AG09309 (cell line): ENCODE data around the gene SYNE3.

Experiments used
- DNase-seq: peaks from one replicate; pipeline ENCODE4 v3.0.0-alpha.2; 2010; ENCODE audit warnings: low read depth
- H3K4me3 ChIP-seq: 2 replicates; pipeline ENCODE4 v1.5.1; 2011; ENCODE audit warnings: mild to moderate bottlenecking, low read depth, low read length, moderate library complexity; ENCODE audit not compliant: control insufficient read depth
- TF ChIP-seq, protein P1 (sequence below): IDR thresholded peaks from 2 replicates; pipeline ENCODE4 v1.5.1; 2011; ENCODE audit warnings: mild to moderate bottlenecking, low read depth, low read length, inconsistent platforms; ENCODE audit not compliant: insufficient read depth, control insufficient read depth; ENCODE audit errors: missing control alignments

Gene SYNE3

DNA sequence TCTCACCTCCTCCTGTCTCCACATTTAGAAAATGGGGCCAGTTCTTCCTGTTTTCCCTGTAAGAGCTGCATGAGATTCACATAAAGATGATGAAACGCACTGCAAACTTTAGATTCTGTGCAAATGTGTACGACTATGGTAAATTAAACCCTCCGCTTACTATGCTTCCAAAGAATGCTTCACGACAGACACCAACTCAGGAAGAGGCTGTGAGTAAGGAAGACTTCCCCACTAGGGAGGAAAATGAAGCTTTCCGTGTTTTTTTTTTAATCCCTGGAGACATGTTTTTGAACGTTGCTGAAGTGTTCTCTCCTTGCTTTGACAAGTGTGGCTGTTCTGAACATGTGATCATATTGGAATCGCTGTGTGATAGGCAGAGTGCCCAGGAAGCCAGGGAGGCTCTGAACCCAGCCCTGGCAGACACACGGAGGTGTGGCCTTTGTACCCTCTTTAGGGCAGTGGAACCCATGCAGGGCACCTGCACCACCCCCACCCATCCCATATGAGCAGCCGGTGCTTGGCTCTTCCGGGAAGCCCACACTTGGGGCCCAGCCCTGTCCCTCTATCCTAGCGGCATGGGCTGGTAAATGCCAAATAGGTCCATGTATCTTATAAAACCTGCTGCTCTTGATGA is 7.5 kb upstream of the SYNE3 start:
- no peak overlapping the region for H3K4me3 ChIP-seq
- DNase-seq: no peak

GRCh38 chr14:95523051-95523814 is 6.8 kb upstream of the SYNE3 start:
- DNase-seq: no peak

More for the DNA sequence above, 7.5 kb upstream of the SYNE3 start:
- TF ChIP-seq, protein P1, sequence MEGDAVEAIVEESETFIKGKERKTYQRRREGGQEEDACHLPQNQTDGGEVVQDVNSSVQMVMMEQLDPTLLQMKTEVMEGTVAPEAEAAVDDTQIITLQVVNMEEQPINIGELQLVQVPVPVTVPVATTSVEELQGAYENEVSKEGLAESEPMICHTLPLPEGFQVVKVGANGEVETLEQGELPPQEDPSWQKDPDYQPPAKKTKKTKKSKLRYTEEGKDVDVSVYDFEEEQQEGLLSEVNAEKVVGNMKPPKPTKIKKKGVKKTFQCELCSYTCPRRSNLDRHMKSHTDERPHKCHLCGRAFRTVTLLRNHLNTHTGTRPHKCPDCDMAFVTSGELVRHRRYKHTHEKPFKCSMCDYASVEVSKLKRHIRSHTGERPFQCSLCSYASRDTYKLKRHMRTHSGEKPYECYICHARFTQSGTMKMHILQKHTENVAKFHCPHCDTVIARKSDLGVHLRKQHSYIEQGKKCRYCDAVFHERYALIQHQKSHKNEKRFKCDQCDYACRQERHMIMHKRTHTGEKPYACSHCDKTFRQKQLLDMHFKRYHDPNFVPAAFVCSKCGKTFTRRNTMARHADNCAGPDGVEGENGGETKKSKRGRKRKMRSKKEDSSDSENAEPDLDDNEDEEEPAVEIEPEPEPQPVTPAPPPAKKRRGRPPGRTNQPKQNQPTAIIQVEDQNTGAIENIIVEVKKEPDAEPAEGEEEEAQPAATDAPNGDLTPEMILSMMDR: no peak

DNA sequence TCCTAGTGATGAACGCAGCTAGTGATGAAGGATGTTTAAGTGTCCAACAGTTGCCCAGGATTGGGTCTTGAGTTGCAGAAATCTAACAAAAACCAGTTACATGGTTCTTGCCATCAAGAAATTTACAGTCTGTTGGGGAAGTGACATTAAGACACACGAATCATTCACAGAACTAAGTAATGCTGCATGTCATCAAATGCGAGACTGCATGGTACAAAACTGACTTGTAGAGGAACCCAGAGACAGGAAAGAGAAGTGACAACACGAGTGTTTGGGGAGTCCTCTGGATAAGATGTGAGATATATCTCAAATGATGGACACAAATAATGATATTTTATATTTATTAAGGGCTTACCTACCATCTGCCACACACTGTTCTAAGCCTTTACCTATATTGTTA is 6.1 kb upstream of the SYNE3 start:
- H3K4me3 ChIP-seq: no peak overlapping the region
- TF ChIP-seq, protein P1: no peak
- no peak for DNase-seq

More at GRCh38 chr14:95523051-95523814, 6.8 kb upstream of the SYNE3 start:
- H3K4me3 ChIP-seq: no peak overlapping the region
- TF ChIP-seq, protein P1: no peak

GRCh38 chr14:95522116-95522515 is 5.7 kb upstream of the SYNE3 start:
- no peak for DNase-seq
- TF ChIP-seq, protein P1: no peak
- H3K4me3 ChIP-seq: no peak overlapping the region

- no peak overlapping the region for H3K4me3 ChIP-seq
- DNase-seq: no peak
- TF ChIP-seq, protein P1: no peak
Observed at GRCh38 chr14:95521001-95521400, 4.6 kb upstream of the SYNE3 start.

GRCh38 chr14:95520346-95520745 is 3.9 kb upstream of the SYNE3 start:
- DNase-seq: no peak
- no peak overlapping the region for H3K4me3 ChIP-seq
- TF ChIP-seq, protein P1: no peak
